Panc1 (cell line): ENCODE data around the gene HMSD. TPM values are rescaled to one million over a fixed set of nuclear protein-coding genes. Genes with fewer than 3 reads are reported as not detected.

ENCODE experiments used
- ATAC-seq: fragments of 200-7000 bp; cut with Tn5 transposase; 2 replicates; pipeline ENCODE4 v1.9.1; 2020; ENCODE audit warnings: mild to moderate bottlenecking, moderate library complexity
- BruUV-seq: library from RNA; stranded (reverse); fragments of 400-500 nt; replicated peaks from 2 replicates; lab custom pipeline; 2021; lab: Mats Ljungman, UMichigan
- CTCF ChIA-PET: fragments of 300-600 bp; sonication (Branson Sonifier 250); formaldehyde crosslinking; loops from one replicate; lab custom pipeline; 2022; ENCODE audit warnings: antibody characterized with exemption; lab: Charles Lee
- POLR2A ChIA-PET: fragments of 300-600 bp; sonication (Branson Sonifier 250); formaldehyde crosslinking; loops from one replicate; lab custom pipeline; 2022; ENCODE audit warnings: antibody characterized with exemption; lab: Charles Lee
- DNase-seq: peaks from one replicate; pipeline ENCODE4 v3.0.0-alpha.2; 2010; ENCODE audit warnings: low read depth, low spot score
- H3K27ac ChIP-seq: 2 replicates; pipeline ENCODE4 v1.5.1; 2011; ENCODE audit warnings: mild to moderate bottlenecking, low read length, inconsistent platforms
- H3K27me3 ChIP-seq: fragments of 200-500 bp; sonication (Bioruptor generic); 2 replicates; pipeline ENCODE4 v1.6.0; 2014; ENCODE audit warnings: low read length, inconsistent platforms; ENCODE audit not compliant: control insufficient read depth, insufficient read depth
- H3K36me3 ChIP-seq: fragments of 200-500 bp; sonication (Bioruptor generic); 2 replicates; pipeline ENCODE4 v1.5.1; 2014; ENCODE audit warnings: inconsistent platforms, mild to moderate bottlenecking, low read length, moderate library complexity; ENCODE audit not compliant: control insufficient read depth, insufficient read depth
- H3K4me1 ChIP-seq: 2 replicates; pipeline ENCODE4 v1.5.1; 2011; ENCODE audit warnings: inconsistent platforms, mild to moderate bottlenecking, low read length, moderate library complexity; ENCODE audit not compliant: control insufficient read depth, insufficient read depth
- H3K4me3 ChIP-seq, 2 experiments: 2 replicates each; pipeline ENCODE4 v1.5.1; 2011 to 2012; ENCODE audit warnings: low read depth in 2 of 2, low read length in 2 of 2, mild to moderate bottlenecking in 2 of 2, inconsistent platforms in 1 of 2, moderate library complexity in 1 of 2
- H3K9me3 ChIP-seq: fragments of 200-500 bp; sonication (Bioruptor generic); 2 replicates; pipeline ENCODE4 v1.5.1; 2014; ENCODE audit warnings: low read depth, mild to moderate bottlenecking, inconsistent platforms, low read length, moderate library complexity; ENCODE audit not compliant: control insufficient read depth, insufficient read depth
- CTCF ChIP-seq: fragments of 450-650 bp; IDR thresholded peaks from 2 replicates; pipeline ENCODE4 v1.5.1; 2017; ENCODE audit warnings: mild to moderate bottlenecking
- POLR2AphosphoS5 ChIP-seq: IDR thresholded peaks from 2 replicates; pipeline ENCODE4 v1.6.1; 2012; ENCODE audit warnings: mild to moderate bottlenecking, low read depth, low read length, moderate library complexity
- REST ChIP-seq, 2 experiments: IDR thresholded peaks; 2 replicates each; pipeline ENCODE4 v1.6.1; 2011 to 2012; ENCODE audit warnings: low read depth in 2 of 2, control low read depth in 1 of 2, low read length in 1 of 2, mild to moderate bottlenecking in 1 of 2, moderate library complexity in 1 of 2; ENCODE audit not compliant: insufficient read depth in 1 of 2
- SIN3A ChIP-seq: IDR thresholded peaks from 2 replicates; pipeline ENCODE4 v1.6.1; 2012; ENCODE audit warnings: low read depth, mild to moderate bottlenecking, low read length, moderate library complexity, borderline replicate concordance; ENCODE audit not compliant: insufficient read depth
- TCF7L2 ChIP-seq: IDR thresholded peaks from 2 replicates; pipeline ENCODE4 v1.6.1; 2011; ENCODE audit warnings: mild to moderate bottlenecking, low read depth, low read length, inconsistent platforms
- in situ Hi-C: cut with HindIII; loops from 2 replicates; pipeline ENCODE4 v1.10.0; 2016; ENCODE audit warnings: low sequenced_read_pairs, low pct_unique_long_range_greater_than_20kb
- intact Hi-C: fragments of 100-400 bp; cut with micrococcal nuclease; formaldehyde crosslinking; loops from one replicate; pipeline ENCODE4 v1.10.0; 2022; ENCODE audit not compliant: unreplicated experiment
- total RNA-seq: library from RNA; stranded (reverse); gene quantifications from one replicate; pipeline ENCODE4 v1.2.1, GENCODE V29; 2021; ENCODE audit not compliant: unreplicated experiment

Gene HMSD
- total RNA-seq, 1 experiment from 2014 or later = 1.3 TPM

- Histone ChIP-seq H3K4me3 (no peak overlapping the region), H3K27ac (no peak overlapping the region), H3K9me3 (no peaks in the 10 kb centered on the region), H3K36me3 (no peaks in the 10 kb centered on the region), H3K27me3 (no peaks in the 10 kb centered on the region), H3K4me1 (no peaks in the 10 kb centered on the region)
- no TSS peak for BruUV-seq
- POLR2A ChIA-PET = no interaction called here
- no peak for TF ChIP-seq TCF7L2
- TF ChIP-seq CTCF = peak; percentile 72
- CTCF ChIA-PET = interaction anchor here (0.5 kb wide), 1 partner anchor 34 kb away, joined by 6 read pairs; no protein-coding TSS in a partner anchor
- in situ Hi-C loops = no loop called here
- intact Hi-C loops = no loop called here
- peak; percentile 36 for DNase-seq
- peak; percentile 69; the same call in 1 of the 2 replicates for ATAC-seq
Observed at GRCh38 chr18:63963615-63964256, 14.6 kb downstream of the HMSD start.

- Histone ChIP-seq H3K4me3 (no peak overlapping the region), H3K36me3 (no peaks in the 10 kb centered on the region), H3K4me1 (no peaks in the 10 kb centered on the region), H3K27me3 (no peaks in the 10 kb centered on the region), H3K27ac (no peak overlapping the region), H3K9me3 (no peaks in the 10 kb centered on the region)
- ATAC-seq (no peak), DNase-seq (no peak)
- in situ Hi-C loops = no loop called here
- POLR2A ChIA-PET = no interaction called here
- no TSS peak for BruUV-seq
- no peak for TF ChIP-seq POLR2AphosphoS5
- no peak for TF ChIP-seq CTCF
- CTCF ChIA-PET = no interaction called here
- intact Hi-C loops = no loop called here
Observed at GRCh38 chr18:63964908-63965307, 15.8 kb downstream of the HMSD start.

GRCh38 chr18:63965716-63966330, 16.7 kb downstream of the HMSD start:
- ChIA-PET CTCF (no interaction called here), POLR2A (no interaction called here)
- H3K4me1 ChIP-seq = no peaks in the 10 kb centered on the region
- H3K9me3 ChIP-seq = no peaks in the 10 kb centered on the region
- no peaks in the 10 kb centered on the region for H3K36me3 ChIP-seq
- ATAC-seq (no peak), DNase-seq (no peak)
- H3K27ac ChIP-seq = no peak overlapping the region
- in situ Hi-C loops = no loop called here
- TF ChIP-seq TCF7L2 (no peak), POLR2AphosphoS5 (no peak), CTCF (no peak), SIN3A (no peak), REST (IDR thresholded peaks at IDR 0.05; ENCODE audit: insufficient read depth in 1 of 2, low read depth in 2 of 2, low read length in 1 of 2) (no peak)
- BruUV-seq = no TSS peak
- no peaks in the 10 kb centered on the region for H3K27me3 ChIP-seq
- no peak overlapping the region for H3K4me3 ChIP-seq
- intact Hi-C loops = no loop called here
